HepG2 (cell line): ENCODE results near the gene EMC10. TPM values are rescaled to one million over a fixed set of nuclear protein-coding genes. Genes with fewer than 3 reads are reported as not detected.

ENCODE experiments used
- BCL6 ChIP-seq: IDR thresholded peaks from 2 replicates; pipeline ENCODE4 v1.6.1; 2016; ENCODE audit warnings: missing genetic modification reagents, missing compliant biosample characterization
- CEBPG ChIP-seq: IDR thresholded peaks from 2 replicates; pipeline ENCODE4 v1.6.1; 2016
- CREB1 ChIP-seq, 2 experiments: fragments of 450-650 bp in 1 of 2; IDR thresholded peaks; 2 replicates each; pipeline ENCODE4 v1.6.1; 2016 to 2017; ENCODE audit warnings: control low read depth in 1 of 2, mild to moderate bottlenecking in 1 of 2, missing compliant biosample characterization in 1 of 2, missing genetic modification characterization in 1 of 2
- HDAC2 ChIP-seq: sonication (generic); formaldehyde crosslinking; IDR thresholded peaks from 2 replicates; pipeline ENCODE4 v1.4.0; 2020; ENCODE audit warnings: missing genetic modification reagents
- KLF9 ChIP-seq: IDR thresholded peaks from 2 replicates; pipeline ENCODE4 v1.6.1; 2016; ENCODE audit warnings: low read depth
- RBM39 ChIP-seq: fragments of 200-400 bp; formaldehyde crosslinking; IDR thresholded peaks from one replicate; pipeline ENCODE4 v1.6.1; 2018; ENCODE audit warnings: antibody characterized with exemption, mild to moderate bottlenecking, low read depth, low read length; ENCODE audit not compliant: poor library complexity, severe bottlenecking
- SMAD9 ChIP-seq: sonication (generic); formaldehyde crosslinking; IDR thresholded peaks from 2 replicates; pipeline ENCODE4 v1.5.1; 2020; ENCODE audit warnings: mild to moderate bottlenecking, missing genetic modification reagents
- TSC22D2 ChIP-seq: sonication (generic); formaldehyde crosslinking; IDR thresholded peaks from 2 replicates; pipeline ENCODE4 v1.5.1; 2020; ENCODE audit warnings: missing genetic modification reagents, mild to moderate bottlenecking, borderline replicate concordance
- XBP1 ChIP-seq: sonication (generic); formaldehyde crosslinking; IDR thresholded peaks from 2 replicates; pipeline ENCODE4 v1.5.0; 2020; ENCODE audit warnings: missing genetic modification reagents
- YEATS2 ChIP-seq: sonication (generic); formaldehyde crosslinking; IDR thresholded peaks from 2 replicates; pipeline ENCODE4 v1.4.0; 2020; ENCODE audit warnings: missing genetic modification reagents, borderline replicate concordance
- ZBTB38 ChIP-seq: sonication (generic); formaldehyde crosslinking; IDR thresholded peaks from 2 replicates; pipeline ENCODE4 v1.5.1; 2020; ENCODE audit warnings: mild to moderate bottlenecking, missing genetic modification reagents
- ZBTB42 ChIP-seq: sonication (generic); formaldehyde crosslinking; IDR thresholded peaks from 2 replicates; pipeline ENCODE4 v1.5.0; 2020; ENCODE audit warnings: mild to moderate bottlenecking, missing genetic modification reagents
- ZNF232 ChIP-seq: sonication (generic); formaldehyde crosslinking; IDR thresholded peaks from 2 replicates; pipeline ENCODE4 v1.4.0; 2020; ENCODE audit warnings: missing genetic modification reagents, borderline replicate concordance
- ZNF883 ChIP-seq: sonication (generic); formaldehyde crosslinking; IDR thresholded peaks from 2 replicates; pipeline ENCODE4 v1.5.1; 2020; ENCODE audit warnings: mild to moderate bottlenecking, missing genetic modification reagents; ENCODE audit errors: not compliant biosample characterization
- polyA plus RNA-seq, 8 experiments: library from polyadenylated mRNA; depleted of rRNA in 3 of 8; stranded (reverse) in 7 of 8; unstranded in 1 of 8; fragments of >200 nt; fragmentation: Illumina TruSeq in 4 of 8; extraction: Trizol in 4 of 8; gene quantifications; 2 replicates each; pipeline versions ENCODE4 v1.2.1 to v1.2.3, GENCODE V29; 2011 to 2016; ENCODE audit warnings: low read depth in 4 of 8, missing spikeins in 1 of 8, mixed read lengths in 1 of 8; ENCODE audit not compliant: insufficient read depth in 1 of 8
- total RNA-seq, 5 experiments: library from RNA; depleted of rRNA; stranded (reverse); fragments of >200 nt; fragmentation: Illumina TruSeq; extraction: Trizol; gene quantifications; 2 replicates each; pipeline ENCODE4 v1.2.3, GENCODE V29; 2016; ENCODE audit warnings: low read depth in 1 of 5
- TF ChIP-seq, protein P1 (sequence below): IDR thresholded peaks from 2 replicates; pipeline ENCODE4 v1.4.0; 2020; ENCODE audit warnings: mild to moderate bottlenecking, missing genetic modification reagents
- TF ChIP-seq, protein P2 (sequence below): sonication (generic); formaldehyde crosslinking; IDR thresholded peaks from 2 replicates; pipeline ENCODE4 v1.5.1; 2020; ENCODE audit warnings: mild to moderate bottlenecking, missing genetic modification reagents, moderate library complexity
- TF ChIP-seq, protein P3 (sequence below): sonication (generic); formaldehyde crosslinking; IDR thresholded peaks from 2 replicates; pipeline ENCODE4 v1.9.0; 2022; ENCODE audit warnings: low read depth, missing genetic modification reagents
- TF ChIP-seq, protein P4 (sequence below): sonication (generic); formaldehyde crosslinking; conservative IDR thresholded peaks from 2 replicates; pipeline ENCODE4 v1.4.0; 2020; ENCODE audit warnings: missing genetic modification reagents

EMC10 gene
- total and polyA plus RNA-seq, 2 of the 13 experiments (the other 11 are each of a cell fraction or from before 2014, with no cell fraction given): not detected

DNA sequence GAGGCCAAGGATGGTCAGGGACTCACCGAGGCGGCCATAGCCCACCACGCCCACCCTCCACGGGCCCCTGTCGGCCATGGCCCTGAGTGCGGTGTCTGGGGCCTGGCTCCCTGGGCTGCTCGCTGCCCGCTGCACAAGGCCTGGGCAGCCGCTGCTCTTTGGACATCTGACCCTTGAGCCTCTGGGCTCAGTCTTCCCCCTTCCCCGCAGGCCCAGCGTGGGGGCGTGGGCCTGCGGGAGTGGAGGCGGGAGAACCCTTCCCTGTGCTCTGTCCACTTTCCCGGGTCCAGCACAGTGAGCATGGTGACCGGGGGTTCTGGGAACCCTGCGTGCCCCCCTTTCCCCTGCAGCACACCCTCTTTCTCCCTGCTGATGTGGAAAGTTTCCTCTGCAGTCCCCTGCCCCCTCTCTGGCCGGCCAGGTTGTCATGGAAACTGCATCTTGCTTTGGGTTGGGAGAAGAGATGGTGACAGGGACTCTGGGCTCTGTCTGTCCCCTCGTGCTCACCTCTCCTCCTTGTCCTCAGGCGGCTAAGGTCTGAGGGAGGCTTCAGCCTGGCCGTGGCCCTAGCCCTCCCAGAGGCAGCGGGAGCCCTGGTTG lies 37.5 kb downstream of the EMC10 start, which contains the start of gene ASPDH (continued):
- TF ChIP-seq, protein P1, sequence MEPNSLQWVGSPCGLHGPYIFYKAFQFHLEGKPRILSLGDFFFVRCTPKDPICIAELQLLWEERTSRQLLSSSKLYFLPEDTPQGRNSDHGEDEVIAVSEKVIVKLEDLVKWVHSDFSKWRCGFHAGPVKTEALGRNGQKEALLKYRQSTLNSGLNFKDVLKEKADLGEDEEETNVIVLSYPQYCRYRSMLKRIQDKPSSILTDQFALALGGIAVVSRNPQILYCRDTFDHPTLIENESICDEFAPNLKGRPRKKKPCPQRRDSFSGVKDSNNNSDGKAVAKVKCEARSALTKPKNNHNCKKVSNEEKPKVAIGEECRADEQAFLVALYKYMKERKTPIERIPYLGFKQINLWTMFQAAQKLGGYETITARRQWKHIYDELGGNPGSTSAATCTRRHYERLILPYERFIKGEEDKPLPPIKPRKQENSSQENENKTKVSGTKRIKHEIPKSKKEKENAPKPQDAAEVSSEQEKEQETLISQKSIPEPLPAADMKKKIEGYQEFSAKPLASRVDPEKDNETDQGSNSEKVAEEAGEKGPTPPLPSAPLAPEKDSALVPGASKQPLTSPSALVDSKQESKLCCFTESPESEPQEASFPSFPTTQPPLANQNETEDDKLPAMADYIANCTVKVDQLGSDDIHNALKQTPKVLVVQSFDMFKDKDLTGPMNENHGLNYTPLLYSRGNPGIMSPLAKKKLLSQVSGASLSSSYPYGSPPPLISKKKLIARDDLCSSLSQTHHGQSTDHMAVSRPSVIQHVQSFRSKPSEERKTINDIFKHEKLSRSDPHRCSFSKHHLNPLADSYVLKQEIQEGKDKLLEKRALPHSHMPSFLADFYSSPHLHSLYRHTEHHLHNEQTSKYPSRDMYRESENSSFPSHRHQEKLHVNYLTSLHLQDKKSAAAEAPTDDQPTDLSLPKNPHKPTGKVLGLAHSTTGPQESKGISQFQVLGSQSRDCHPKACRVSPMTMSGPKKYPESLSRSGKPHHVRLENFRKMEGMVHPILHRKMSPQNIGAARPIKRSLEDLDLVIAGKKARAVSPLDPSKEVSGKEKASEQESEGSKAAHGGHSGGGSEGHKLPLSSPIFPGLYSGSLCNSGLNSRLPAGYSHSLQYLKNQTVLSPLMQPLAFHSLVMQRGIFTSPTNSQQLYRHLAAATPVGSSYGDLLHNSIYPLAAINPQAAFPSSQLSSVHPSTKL (CRISPR knock-in tag): peak; percentile 34; the same call in 1 of the 2 replicates
- 0 out of 2 replicates have a peak, but pooled peaks have one; percentile 21 for TF ChIP-seq HDAC2 (CRISPR knock-in tag)
- TF ChIP-seq YEATS2 (CRISPR knock-in tag): 0 out of 2 replicates have a peak, but pooled peaks have one; percentile 34
- TF ChIP-seq KLF9: no peak
- TF ChIP-seq, protein P2, sequence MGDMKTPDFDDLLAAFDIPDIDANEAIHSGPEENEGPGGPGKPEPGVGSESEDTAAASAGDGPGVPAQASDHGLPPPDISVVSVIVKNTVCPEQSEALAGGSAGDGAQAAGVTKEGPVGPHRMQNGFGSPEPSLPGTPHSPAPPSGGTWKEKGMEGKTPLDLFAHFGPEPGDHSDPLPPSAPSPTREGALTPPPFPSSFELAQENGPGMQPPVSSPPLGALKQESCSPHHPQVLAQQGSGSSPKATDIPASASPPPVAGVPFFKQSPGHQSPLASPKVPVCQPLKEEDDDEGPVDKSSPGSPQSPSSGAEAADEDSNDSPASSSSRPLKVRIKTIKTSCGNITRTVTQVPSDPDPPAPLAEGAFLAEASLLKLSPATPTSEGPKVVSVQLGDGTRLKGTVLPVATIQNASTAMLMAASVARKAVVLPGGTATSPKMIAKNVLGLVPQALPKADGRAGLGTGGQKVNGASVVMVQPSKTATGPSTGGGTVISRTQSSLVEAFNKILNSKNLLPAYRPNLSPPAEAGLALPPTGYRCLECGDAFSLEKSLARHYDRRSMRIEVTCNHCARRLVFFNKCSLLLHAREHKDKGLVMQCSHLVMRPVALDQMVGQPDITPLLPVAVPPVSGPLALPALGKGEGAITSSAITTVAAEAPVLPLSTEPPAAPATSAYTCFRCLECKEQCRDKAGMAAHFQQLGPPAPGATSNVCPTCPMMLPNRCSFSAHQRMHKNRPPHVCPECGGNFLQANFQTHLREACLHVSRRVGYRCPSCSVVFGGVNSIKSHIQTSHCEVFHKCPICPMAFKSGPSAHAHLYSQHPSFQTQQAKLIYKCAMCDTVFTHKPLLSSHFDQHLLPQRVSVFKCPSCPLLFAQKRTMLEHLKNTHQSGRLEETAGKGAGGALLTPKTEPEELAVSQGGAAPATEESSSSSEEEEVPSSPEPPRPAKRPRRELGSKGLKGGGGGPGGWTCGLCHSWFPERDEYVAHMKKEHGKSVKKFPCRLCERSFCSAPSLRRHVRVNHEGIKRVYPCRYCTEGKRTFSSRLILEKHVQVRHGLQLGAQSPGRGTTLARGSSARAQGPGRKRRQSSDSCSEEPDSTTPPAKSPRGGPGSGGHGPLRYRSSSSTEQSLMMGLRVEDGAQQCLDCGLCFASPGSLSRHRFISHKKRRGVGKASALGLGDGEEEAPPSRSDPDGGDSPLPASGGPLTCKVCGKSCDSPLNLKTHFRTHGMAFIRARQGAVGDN (CRISPR knock-in tag): peak; percentile 70
- TF ChIP-seq, protein P3, sequence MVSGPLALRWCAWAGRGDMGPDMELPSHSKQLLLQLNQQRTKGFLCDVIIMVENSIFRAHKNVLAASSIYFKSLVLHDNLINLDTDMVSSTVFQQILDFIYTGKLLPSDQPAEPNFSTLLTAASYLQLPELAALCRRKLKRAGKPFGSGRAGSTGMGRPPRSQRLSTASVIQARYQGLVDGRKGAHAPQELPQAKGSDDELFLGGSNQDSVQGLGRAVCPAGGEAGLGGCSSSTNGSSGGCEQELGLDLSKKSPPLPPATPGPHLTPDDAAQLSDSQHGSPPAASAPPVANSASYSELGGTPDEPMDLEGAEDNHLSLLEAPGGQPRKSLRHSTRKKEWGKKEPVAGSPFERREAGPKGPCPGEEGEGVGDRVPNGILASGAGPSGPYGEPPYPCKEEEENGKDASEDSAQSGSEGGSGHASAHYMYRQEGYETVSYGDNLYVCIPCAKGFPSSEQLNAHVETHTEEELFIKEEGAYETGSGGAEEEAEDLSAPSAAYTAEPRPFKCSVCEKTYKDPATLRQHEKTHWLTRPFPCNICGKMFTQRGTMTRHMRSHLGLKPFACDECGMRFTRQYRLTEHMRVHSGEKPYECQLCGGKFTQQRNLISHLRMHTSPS (CRISPR knock-in tag): 0 out of 2 replicates have a peak, but pooled peaks have one; percentile 43
- TF ChIP-seq RBM39: peak; percentile 55
- no peak for TF ChIP-seq ZBTB38 (CRISPR knock-in tag)
- no peak for TF ChIP-seq SMAD9 (CRISPR knock-in tag)
- no peak for TF ChIP-seq ZNF883
- no peak for TF ChIP-seq XBP1
- TF ChIP-seq BCL6: peak; percentile 39; the same call in 1 of the 2 replicates
- no peak for TF ChIP-seq CEBPG
- no peak for TF ChIP-seq CREB1 (IDR thresholded peaks at IDR 0.05)
- no peak for TF ChIP-seq CREB1 (CRISPR knock-in tag; IDR thresholded peaks at IDR 0.05)
- TF ChIP-seq TSC22D2 (CRISPR knock-in tag): no peak
- TF ChIP-seq, protein P4, sequence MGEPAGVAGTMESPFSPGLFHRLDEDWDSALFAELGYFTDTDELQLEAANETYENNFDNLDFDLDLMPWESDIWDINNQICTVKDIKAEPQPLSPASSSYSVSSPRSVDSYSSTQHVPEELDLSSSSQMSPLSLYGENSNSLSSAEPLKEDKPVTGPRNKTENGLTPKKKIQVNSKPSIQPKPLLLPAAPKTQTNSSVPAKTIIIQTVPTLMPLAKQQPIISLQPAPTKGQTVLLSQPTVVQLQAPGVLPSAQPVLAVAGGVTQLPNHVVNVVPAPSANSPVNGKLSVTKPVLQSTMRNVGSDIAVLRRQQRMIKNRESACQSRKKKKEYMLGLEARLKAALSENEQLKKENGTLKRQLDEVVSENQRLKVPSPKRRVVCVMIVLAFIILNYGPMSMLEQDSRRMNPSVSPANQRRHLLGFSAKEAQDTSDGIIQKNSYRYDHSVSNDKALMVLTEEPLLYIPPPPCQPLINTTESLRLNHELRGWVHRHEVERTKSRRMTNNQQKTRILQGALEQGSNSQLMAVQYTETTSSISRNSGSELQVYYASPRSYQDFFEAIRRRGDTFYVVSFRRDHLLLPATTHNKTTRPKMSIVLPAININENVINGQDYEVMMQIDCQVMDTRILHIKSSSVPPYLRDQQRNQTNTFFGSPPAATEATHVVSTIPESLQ (CRISPR knock-in tag): no peak
- TF ChIP-seq ZBTB42 (CRISPR knock-in tag): no peak
- no peak for TF ChIP-seq ZNF232 (CRISPR knock-in tag)
